HL-60 (cell line): ENCODE data around the gene PPP3CA.

Experiments
- DNase-seq, 2 experiments: peaks; one replicate each; pipeline ENCODE4 v3.0.0-alpha.2; 2010 to 2020; ENCODE audit warnings: low read depth in 1 of 2, low spot score in 1 of 2
- H3K27ac ChIP-seq: fragments of 250-450 bp; sonication (Bioruptor Pico); replicated peaks from 2 replicates; pipeline ENCODE4 v1.5.1; 2020; ENCODE audit warnings: mild to moderate bottlenecking, moderate library complexity
- H3K27me3 ChIP-seq: fragments of 250-450 bp; sonication (Bioruptor Pico); 2 replicates; pipeline ENCODE4 v1.5.1; 2021; ENCODE audit warnings: mild to moderate bottlenecking, moderate library complexity; ENCODE audit not compliant: insufficient read depth, poor library complexity, severe bottlenecking
- H3K4me3 ChIP-seq: replicated peaks from 2 replicates; pipeline ENCODE4 v1.5.1; 2011; ENCODE audit warnings: mild to moderate bottlenecking, control low read depth, low read length; ENCODE audit not compliant: insufficient read depth
- GABPA ChIP-seq: IDR thresholded peaks from 2 replicates; pipeline ENCODE4 v1.6.1; 2012; ENCODE audit warnings: low read depth
- POLR2AphosphoS5 ChIP-seq: IDR thresholded peaks from 2 replicates; pipeline ENCODE4 v1.6.1; 2012; ENCODE audit warnings: low read depth
- REST ChIP-seq: IDR thresholded peaks from 2 replicates; pipeline ENCODE4 v1.6.1; 2012; ENCODE audit warnings: low read depth; ENCODE audit not compliant: insufficient replicate concordance
- SPI1 ChIP-seq: IDR thresholded peaks from 2 replicates; pipeline ENCODE4 v1.6.1; 2012; ENCODE audit warnings: low read depth, mild to moderate bottlenecking, borderline replicate concordance
- TF ChIP-seq, protein P1 (sequence below): IDR thresholded peaks from one replicate; pipeline ENCODE4 v1.5.1; 2011; ENCODE audit warnings: low read length, control low read depth, inconsistent platforms; ENCODE audit not compliant: insufficient read depth

The PPP3CA gene

GRCh38 chr4:101031971-101032370 lies 315.4 kb downstream of the PPP3CA start:
- TF ChIP-seq GABPA (no peak), REST (no peak), POLR2AphosphoS5 (no peak), SPI1 (no peak)
- TF ChIP-seq, protein P1, sequence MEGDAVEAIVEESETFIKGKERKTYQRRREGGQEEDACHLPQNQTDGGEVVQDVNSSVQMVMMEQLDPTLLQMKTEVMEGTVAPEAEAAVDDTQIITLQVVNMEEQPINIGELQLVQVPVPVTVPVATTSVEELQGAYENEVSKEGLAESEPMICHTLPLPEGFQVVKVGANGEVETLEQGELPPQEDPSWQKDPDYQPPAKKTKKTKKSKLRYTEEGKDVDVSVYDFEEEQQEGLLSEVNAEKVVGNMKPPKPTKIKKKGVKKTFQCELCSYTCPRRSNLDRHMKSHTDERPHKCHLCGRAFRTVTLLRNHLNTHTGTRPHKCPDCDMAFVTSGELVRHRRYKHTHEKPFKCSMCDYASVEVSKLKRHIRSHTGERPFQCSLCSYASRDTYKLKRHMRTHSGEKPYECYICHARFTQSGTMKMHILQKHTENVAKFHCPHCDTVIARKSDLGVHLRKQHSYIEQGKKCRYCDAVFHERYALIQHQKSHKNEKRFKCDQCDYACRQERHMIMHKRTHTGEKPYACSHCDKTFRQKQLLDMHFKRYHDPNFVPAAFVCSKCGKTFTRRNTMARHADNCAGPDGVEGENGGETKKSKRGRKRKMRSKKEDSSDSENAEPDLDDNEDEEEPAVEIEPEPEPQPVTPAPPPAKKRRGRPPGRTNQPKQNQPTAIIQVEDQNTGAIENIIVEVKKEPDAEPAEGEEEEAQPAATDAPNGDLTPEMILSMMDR, result no peak
- Histone ChIP-seq H3K27me3 (no peaks in the 10 kb centered on the region), H3K27ac (no peak overlapping the region), H3K4me3 (no peak overlapping the region)
- DNase-seq, result no peak

DNA sequence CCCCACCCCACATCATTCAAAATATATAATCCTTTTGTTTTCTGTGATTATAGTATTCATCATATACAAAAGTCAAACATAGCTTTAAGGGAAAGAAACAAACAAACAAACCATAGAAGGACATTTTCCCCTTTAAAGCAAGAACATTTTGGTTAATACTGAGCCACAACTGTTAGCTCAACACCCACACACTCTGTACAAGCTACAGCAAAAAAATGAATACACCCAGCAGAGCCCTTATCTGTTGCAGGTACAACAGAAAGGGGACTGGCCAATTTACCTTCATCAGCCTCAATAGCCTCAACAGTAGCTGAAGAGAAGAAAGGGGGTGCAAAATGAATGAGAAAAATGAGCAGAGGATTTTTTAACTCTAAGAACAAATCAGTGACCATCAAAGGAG lies 318.4 kb downstream of the PPP3CA start:
- TF ChIP-seq SPI1 (no peak), GABPA (no peak), REST (no peak), POLR2AphosphoS5 (no peak)
- TF ChIP-seq, protein P1, result no peak
- no peak overlapping the region for H3K4me3 ChIP-seq
- no peaks in the 10 kb centered on the region for H3K27me3 ChIP-seq
- no peak for DNase-seq
- H3K27ac ChIP-seq, result no peak overlapping the region

GRCh38 chr4:101027721-101028120 lies 319.6 kb downstream of the PPP3CA start:
- Histone ChIP-seq H3K4me3 (no peak overlapping the region), H3K27me3 (no peaks in the 10 kb centered on the region), H3K27ac (no peak overlapping the region)
- no peak for TF ChIP-seq GABPA
- no peak for TF ChIP-seq REST
- TF ChIP-seq SPI1, result no peak
- TF ChIP-seq, protein P1, result no peak
- no peak for TF ChIP-seq POLR2AphosphoS5
- DNase-seq, result no peak
